OCI-LY1 (cell line): ENCODE measurements around the gene ATN1.

ENCODE experiments used
- CTCF ChIP-seq: fragments of 200-600 bp; sonication (generic), shearing (Covaris generic); IDR thresholded peaks from 2 replicates; pipeline ENCODE4 v1.5.1; 2017; ENCODE audit warnings: mild to moderate bottlenecking, antibody characterized with exemption, low read length, moderate library complexity, mixed read lengths
- EZH2 ChIP-seq: fragments of 200-600 bp; sonication (generic), shearing (Covaris generic); IDR thresholded peaks from 2 replicates; pipeline ENCODE4 v1.8.0; 2017; ENCODE audit warnings: borderline replicate concordance, mixed run types, mild to moderate bottlenecking, antibody characterized with exemption, low read length, moderate library complexity, mixed read lengths

GRCh38 chr12:6894321-6894720 is 33.4 kb upstream of the ATN1 start:
- no peak for TF ChIP-seq CTCF
- TF ChIP-seq EZH2 = no peak
